Gastroesophageal sphincter (tissue), 3 donors: ENCODE measurements around the gene COL6A3.

Experiments used
- EP300 ChIP-seq: sonication (generic); formaldehyde crosslinking; IDR thresholded peaks from one replicate; pipeline ENCODE4 v1.6.1; 2017; ENCODE audit warnings: antibody characterized with exemption, mild to moderate bottlenecking
- TF ChIP-seq, protein P1 (sequence below), 4 experiments: fragments of 200-600 bp in 2 of 4; fragments of 450-650 bp in 2 of 4; sonication (generic) in 1 of 4; IDR thresholded peaks; one replicate each; pipeline ENCODE4 v1.5.1; 2017 to 2019; ENCODE audit warnings: antibody characterized with exemption in 4 of 4, mild to moderate bottlenecking in 2 of 4, moderate library complexity in 2 of 4

- no peak for TF ChIP-seq EP300
- TF ChIP-seq, protein P1, sequence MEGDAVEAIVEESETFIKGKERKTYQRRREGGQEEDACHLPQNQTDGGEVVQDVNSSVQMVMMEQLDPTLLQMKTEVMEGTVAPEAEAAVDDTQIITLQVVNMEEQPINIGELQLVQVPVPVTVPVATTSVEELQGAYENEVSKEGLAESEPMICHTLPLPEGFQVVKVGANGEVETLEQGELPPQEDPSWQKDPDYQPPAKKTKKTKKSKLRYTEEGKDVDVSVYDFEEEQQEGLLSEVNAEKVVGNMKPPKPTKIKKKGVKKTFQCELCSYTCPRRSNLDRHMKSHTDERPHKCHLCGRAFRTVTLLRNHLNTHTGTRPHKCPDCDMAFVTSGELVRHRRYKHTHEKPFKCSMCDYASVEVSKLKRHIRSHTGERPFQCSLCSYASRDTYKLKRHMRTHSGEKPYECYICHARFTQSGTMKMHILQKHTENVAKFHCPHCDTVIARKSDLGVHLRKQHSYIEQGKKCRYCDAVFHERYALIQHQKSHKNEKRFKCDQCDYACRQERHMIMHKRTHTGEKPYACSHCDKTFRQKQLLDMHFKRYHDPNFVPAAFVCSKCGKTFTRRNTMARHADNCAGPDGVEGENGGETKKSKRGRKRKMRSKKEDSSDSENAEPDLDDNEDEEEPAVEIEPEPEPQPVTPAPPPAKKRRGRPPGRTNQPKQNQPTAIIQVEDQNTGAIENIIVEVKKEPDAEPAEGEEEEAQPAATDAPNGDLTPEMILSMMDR (IDR thresholded peaks at IDR 0.05): no peak
Observed at GRCh38 chr2:237337586-237337985, 76.4 kb downstream of the COL6A3 start.
